ENCODE data around the gene ANO1.

DNA sequence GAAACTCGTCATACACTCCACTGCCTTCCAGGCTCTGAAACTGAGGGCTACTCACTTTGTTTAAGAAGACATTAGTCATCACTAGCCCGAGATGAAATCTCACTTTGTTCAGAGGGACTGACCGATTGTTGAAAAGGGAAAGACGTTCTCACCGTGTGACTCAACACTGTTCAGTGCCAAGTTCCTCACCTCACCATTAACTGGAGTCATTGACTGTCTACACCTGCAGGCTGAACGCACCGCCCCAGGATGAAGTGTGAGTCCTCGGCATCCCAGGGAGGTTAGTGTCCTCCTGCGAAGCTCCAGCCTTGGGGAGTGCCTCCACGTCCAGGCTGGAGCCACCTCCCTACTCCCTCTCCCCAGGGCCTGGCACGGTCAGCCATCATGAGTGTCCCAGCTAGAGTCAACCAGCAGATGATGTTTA lies 155.4 kb downstream of the ANO1 start:
- TF ChIP-seq, protein P1, sequence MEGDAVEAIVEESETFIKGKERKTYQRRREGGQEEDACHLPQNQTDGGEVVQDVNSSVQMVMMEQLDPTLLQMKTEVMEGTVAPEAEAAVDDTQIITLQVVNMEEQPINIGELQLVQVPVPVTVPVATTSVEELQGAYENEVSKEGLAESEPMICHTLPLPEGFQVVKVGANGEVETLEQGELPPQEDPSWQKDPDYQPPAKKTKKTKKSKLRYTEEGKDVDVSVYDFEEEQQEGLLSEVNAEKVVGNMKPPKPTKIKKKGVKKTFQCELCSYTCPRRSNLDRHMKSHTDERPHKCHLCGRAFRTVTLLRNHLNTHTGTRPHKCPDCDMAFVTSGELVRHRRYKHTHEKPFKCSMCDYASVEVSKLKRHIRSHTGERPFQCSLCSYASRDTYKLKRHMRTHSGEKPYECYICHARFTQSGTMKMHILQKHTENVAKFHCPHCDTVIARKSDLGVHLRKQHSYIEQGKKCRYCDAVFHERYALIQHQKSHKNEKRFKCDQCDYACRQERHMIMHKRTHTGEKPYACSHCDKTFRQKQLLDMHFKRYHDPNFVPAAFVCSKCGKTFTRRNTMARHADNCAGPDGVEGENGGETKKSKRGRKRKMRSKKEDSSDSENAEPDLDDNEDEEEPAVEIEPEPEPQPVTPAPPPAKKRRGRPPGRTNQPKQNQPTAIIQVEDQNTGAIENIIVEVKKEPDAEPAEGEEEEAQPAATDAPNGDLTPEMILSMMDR (IDR thresholded peaks at IDR 0.05) = no peak
- TF ChIP-seq POLR2A (IDR thresholded peaks at IDR 0.05) = no peak

Data from Peyer's patch (tissue), 4 donors.